WTC11 (cell line): Measurements from ENCODE around the gene HOXB3. TPM values are rescaled to one million over a fixed set of nuclear protein-coding genes. Genes with fewer than 3 reads are reported as not detected.
A peak's percentile ranks its signal among the peaks of the same experiment; 100 is the strongest.

Source experiments
- ATAC-seq: fragments of 200-7000 bp; cut with Tn5 transposase; 2 replicates; pipeline ENCODE4 v1.10.0; 2021; ENCODE audit warnings: mild to moderate bottlenecking, moderate library complexity
- CTCF ChIA-PET: fragments of 300-600 bp; sonication (Branson Sonifier 250); formaldehyde crosslinking; loops from one replicate; lab custom pipeline; 2021; ENCODE audit warnings: antibody characterized with exemption; lab: Charles Lee
- POLR2A ChIA-PET: fragments of 350-600 bp; sonication (Branson Sonifier 250); formaldehyde crosslinking; loops from one replicate; lab custom pipeline; 2021; ENCODE audit warnings: antibody characterized with exemption; lab: Charles Lee
- DNase-seq: peaks from one replicate; pipeline ENCODE4 v3.0.0; 2021; ENCODE audit warnings: low spot score
- H3K27ac Mint-ChIP-seq: 2 replicates; pipeline ENCODE4 v1.8.0; 2021; ENCODE audit warnings: mixed read lengths
- H3K27me3 Mint-ChIP-seq: 2 replicates; pipeline ENCODE4 v1.8.0; 2021; ENCODE audit warnings: low read depth, mild to moderate bottlenecking, moderate library complexity, mixed read lengths
- H3K36me3 Mint-ChIP-seq: 2 replicates; pipeline ENCODE4 v1.8.0; 2021; ENCODE audit warnings: mixed read lengths
- H3K4me1 Mint-ChIP-seq: 2 replicates; pipeline ENCODE4 v1.8.0; 2022; ENCODE audit warnings: mixed read lengths
- H3K4me3 Mint-ChIP-seq: 2 replicates; pipeline ENCODE4 v1.8.0; 2021; ENCODE audit warnings: mild to moderate bottlenecking, moderate library complexity, mixed read lengths
- H3K9me3 Mint-ChIP-seq: 2 replicates; pipeline ENCODE4 v1.8.0; 2021; ENCODE audit warnings: mixed read lengths
- NFATC4 ChIP-seq: fragments of 250-450 bp; sonication (Bioruptor Pico); IDR thresholded peaks from 2 replicates; pipeline ENCODE4 v1.9.0; 2021; ENCODE audit warnings: mild to moderate bottlenecking
- NFYB ChIP-seq: sonication (generic); formaldehyde crosslinking; conservative IDR thresholded peaks from 2 replicates; pipeline ENCODE4 v1.8.0; 2022; ENCODE audit warnings: low read depth, missing genetic modification reagents
- RORB ChIP-seq: fragments of 250-450 bp; sonication (Bioruptor Pico); IDR thresholded peaks from 2 replicates; pipeline ENCODE4 v1.9.0; 2021; ENCODE audit warnings: mild to moderate bottlenecking
- SMAD4 ChIP-seq: sonication (generic); formaldehyde crosslinking; IDR thresholded peaks from 2 replicates; pipeline ENCODE4 v1.8.0; 2022; ENCODE audit warnings: mild to moderate bottlenecking, missing genetic modification reagents
- TP53 ChIP-seq: sonication (generic); formaldehyde crosslinking; IDR thresholded peaks from 2 replicates; pipeline ENCODE4 v1.8.1; 2023; ENCODE audit warnings: mild to moderate bottlenecking, missing genetic modification reagents
- ZNF423 ChIP-seq: fragments of 250-450 bp; sonication (Bioruptor Pico); IDR thresholded peaks from 2 replicates; pipeline ENCODE4 v2.1.2; 2022; ENCODE audit warnings: mild to moderate bottlenecking, moderate library complexity
- total RNA-seq: library from RNA; stranded (reverse); gene quantifications from 3 replicates; pipeline ENCODE4 v1.2.3, GENCODE V29; 2021
- TF ChIP-seq, protein P1 (sequence below): sonication (generic); formaldehyde crosslinking; IDR thresholded peaks from 2 replicates; pipeline ENCODE4 v1.8.0; 2022; ENCODE audit warnings: missing genetic modification reagents
- TF ChIP-seq, protein P2 (sequence below): sonication (generic); formaldehyde crosslinking; IDR thresholded peaks from 2 replicates; pipeline ENCODE4 v1.8.1; 2022; ENCODE audit warnings: mild to moderate bottlenecking, moderate library complexity, missing genetic modification reagents
- TF ChIP-seq, protein P3 (sequence below): sonication (generic); formaldehyde crosslinking; IDR thresholded peaks from 2 replicates; pipeline ENCODE4 v1.8.1; 2023; ENCODE audit warnings: mild to moderate bottlenecking, missing genetic modification reagents, borderline replicate concordance
- TF ChIP-seq, protein P4 (sequence below): fragments of 250-450 bp; sonication (Bioruptor Pico); IDR thresholded peaks from 2 replicates; pipeline ENCODE4 v1.9.0; 2021; ENCODE audit warnings: moderate library complexity, mild to moderate bottlenecking, inconsistent platforms, borderline replicate concordance
- TF ChIP-seq, protein P5 (sequence below): sonication (generic); formaldehyde crosslinking; IDR thresholded peaks from 2 replicates; pipeline ENCODE4 v1.8.0; 2022; ENCODE audit warnings: mild to moderate bottlenecking, missing genetic modification reagents

Gene HOXB3
- total RNA-seq, 1 experiment from 2014 or later = 0.09 TPM

DNA sequence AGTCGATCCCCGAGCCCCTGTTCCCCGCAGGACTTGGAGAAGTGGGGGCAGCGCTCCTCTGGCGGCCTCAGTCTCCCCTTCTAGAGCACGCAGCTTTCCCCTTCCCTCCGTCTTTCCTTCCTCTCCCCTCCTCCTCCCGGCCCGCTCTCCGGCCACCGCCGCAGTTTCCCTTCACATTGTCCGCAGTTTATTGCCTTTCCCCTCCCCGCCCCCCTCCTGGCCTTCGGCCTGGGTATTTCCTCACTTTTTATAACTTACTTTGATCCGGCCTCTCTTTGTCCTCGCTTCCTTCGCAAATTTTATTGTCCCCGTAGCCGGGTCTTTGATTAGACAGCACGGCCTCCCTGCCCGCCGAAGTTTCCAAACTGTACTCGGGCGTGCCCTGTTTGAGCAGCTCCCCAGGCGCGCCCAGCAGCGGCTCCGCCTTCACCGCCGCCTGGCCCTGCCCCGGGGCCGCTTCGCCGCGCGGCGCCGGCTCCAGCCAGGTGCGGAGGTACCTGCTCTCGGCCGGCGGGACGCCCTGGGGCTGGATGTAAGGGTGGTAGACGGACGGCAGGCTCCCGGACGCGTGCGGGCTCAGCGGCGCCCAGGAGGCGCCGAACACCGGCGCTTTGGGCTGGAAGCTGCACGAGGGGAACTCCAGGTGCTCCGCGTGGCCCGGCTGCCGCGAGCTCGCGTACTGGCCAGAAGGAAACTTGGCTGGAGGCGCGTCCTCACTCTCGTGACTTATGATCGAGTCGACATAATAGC is 35.6 kb upstream of the HOXB3 start (continued):
- TF ChIP-seq, protein P1, sequence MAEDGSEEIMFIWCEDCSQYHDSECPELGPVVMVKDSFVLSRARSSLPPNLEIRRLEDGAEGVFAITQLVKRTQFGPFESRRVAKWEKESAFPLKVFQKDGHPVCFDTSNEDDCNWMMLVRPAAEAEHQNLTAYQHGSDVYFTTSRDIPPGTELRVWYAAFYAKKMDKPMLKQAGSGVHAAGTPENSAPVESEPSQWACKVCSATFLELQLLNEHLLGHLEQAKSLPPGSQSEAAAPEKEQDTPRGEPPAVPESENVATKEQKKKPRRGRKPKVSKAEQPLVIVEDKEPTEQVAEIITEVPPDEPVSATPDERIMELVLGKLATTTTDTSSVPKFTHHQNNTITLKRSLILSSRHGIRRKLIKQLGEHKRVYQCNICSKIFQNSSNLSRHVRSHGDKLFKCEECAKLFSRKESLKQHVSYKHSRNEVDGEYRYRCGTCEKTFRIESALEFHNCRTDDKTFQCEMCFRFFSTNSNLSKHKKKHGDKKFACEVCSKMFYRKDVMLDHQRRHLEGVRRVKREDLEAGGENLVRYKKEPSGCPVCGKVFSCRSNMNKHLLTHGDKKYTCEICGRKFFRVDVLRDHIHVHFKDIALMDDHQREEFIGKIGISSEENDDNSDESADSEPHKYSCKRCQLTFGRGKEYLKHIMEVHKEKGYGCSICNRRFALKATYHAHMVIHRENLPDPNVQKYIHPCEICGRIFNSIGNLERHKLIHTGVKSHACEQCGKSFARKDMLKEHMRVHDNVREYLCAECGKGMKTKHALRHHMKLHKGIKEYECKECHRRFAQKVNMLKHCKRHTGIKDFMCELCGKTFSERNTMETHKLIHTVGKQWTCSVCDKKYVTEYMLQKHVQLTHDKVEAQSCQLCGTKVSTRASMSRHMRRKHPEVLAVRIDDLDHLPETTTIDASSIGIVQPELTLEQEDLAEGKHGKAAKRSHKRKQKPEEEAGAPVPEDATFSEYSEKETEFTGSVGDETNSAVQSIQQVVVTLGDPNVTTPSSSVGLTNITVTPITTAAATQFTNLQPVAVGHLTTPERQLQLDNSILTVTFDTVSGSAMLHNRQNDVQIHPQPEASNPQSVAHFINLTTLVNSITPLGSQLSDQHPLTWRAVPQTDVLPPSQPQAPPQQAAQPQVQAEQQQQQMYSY = no peak
- TF ChIP-seq, protein P2, sequence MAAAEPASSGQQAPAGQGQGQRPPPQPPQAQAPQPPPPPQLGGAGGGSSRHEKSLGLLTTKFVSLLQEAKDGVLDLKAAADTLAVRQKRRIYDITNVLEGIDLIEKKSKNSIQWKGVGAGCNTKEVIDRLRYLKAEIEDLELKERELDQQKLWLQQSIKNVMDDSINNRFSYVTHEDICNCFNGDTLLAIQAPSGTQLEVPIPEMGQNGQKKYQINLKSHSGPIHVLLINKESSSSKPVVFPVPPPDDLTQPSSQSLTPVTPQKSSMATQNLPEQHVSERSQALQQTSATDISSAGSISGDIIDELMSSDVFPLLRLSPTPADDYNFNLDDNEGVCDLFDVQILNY (CRISPR knock-in tag) = no peak
- no peak for TF ChIP-seq NFYB (CRISPR knock-in tag)
- TF ChIP-seq RORB = no peak
- no peak for TF ChIP-seq SMAD4
- TF ChIP-seq TP53 (CRISPR knock-in tag) = no peak
- TF ChIP-seq, protein P3, sequence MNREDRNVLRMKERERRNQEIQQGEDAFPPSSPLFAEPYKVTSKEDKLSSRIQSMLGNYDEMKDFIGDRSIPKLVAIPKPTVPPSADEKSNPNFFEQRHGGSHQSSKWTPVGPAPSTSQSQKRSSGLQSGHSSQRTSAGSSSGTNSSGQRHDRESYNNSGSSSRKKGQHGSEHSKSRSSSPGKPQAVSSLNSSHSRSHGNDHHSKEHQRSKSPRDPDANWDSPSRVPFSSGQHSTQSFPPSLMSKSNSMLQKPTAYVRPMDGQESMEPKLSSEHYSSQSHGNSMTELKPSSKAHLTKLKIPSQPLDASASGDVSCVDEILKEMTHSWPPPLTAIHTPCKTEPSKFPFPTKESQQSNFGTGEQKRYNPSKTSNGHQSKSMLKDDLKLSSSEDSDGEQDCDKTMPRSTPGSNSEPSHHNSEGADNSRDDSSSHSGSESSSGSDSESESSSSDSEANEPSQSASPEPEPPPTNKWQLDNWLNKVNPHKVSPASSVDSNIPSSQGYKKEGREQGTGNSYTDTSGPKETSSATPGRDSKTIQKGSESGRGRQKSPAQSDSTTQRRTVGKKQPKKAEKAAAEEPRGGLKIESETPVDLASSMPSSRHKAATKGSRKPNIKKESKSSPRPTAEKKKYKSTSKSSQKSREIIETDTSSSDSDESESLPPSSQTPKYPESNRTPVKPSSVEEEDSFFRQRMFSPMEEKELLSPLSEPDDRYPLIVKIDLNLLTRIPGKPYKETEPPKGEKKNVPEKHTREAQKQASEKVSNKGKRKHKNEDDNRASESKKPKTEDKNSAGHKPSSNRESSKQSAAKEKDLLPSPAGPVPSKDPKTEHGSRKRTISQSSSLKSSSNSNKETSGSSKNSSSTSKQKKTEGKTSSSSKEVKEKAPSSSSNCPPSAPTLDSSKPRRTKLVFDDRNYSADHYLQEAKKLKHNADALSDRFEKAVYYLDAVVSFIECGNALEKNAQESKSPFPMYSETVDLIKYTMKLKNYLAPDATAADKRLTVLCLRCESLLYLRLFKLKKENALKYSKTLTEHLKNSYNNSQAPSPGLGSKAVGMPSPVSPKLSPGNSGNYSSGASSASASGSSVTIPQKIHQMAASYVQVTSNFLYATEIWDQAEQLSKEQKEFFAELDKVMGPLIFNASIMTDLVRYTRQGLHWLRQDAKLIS = no peak
- no peak for TF ChIP-seq NFATC4 (CRISPR knock-in tag)
- TF ChIP-seq, all 79 proteins: peak for 0

DNA sequence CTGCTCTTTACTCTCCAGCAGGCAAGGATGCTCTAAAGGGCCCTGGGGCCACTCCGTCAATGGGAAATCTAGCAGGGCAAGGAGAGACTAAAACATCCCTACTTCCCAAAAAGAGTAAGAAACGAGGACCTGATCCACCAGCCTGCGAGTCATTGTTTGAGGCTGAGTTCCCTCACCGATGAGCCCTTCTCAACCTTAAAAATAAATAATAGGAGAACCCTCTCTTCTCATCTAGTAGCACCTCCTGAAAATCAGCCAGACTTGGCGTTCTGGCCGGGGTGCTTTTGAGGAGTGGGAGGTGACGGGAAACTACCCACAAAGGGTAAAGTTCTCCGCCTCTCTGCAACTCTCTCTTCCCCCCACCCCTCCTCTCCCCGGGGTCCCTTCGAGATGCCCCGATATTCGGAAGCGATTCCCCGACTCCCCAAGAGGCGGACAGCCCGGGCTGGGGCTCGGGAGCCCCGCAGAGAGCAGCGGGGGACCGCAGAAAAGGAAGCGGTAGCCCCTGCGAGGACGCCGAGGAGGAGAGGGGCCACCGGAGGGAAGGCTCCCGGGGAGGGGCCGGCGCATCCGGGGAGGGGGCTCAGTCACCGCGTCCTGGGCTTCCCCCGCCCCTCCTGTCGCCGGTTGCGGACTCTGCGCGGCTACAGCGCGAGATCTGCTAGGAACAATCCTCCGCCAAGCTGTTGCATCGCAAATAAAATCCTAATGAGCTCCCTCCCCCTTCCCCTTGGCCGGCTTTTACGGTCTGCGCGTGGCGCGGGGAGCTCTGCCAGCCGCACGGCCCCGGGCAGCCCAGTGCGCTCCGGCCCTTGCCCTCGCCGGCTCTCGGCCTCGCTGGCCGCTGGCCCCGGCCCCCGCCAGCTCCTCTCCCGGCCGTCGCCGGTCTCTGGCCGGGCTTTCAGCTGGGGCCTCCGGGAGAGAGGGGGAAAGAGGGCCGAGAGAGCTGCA is 34.8 kb upstream of the HOXB3 start:
- no peak overlapping the region for H3K4me3 Mint-ChIP-seq
- peak; percentile 37 for ATAC-seq
- POLR2A ChIA-PET = no interaction called here

More for the DNA sequence above, 34.8 kb upstream of the HOXB3 start:
- Mint-ChIP-seq H3K9me3 (no peaks in the 10 kb centered on the region), H3K27ac (no peak overlapping the region), H3K36me3 (no peaks in the 10 kb centered on the region), H3K27me3 (peaks cover 100% of the 10 kb centered on the region; the same call in 1 of the 2 replicates), H3K4me1 (peaks cover 15% of the 10 kb centered on the region)
- peak; percentile 68 for DNase-seq
- TF ChIP-seq, protein P4, sequence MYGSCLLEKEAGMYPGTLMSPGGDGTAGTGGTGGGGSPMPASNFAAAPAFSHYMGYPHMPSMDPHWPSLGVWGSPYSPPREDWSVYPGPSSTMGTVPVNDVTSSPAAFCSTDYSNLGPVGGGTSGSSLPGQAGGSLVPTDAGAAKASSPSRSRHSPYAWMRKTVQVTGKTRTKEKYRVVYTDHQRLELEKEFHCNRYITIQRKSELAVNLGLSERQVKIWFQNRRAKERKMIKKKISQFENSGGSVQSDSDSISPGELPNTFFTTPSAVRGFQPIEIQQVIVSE (CRISPR knock-in tag) = 0 out of 2 replicates have a peak, but pooled peaks have one; percentile 10
- TF ChIP-seq, protein P5, sequence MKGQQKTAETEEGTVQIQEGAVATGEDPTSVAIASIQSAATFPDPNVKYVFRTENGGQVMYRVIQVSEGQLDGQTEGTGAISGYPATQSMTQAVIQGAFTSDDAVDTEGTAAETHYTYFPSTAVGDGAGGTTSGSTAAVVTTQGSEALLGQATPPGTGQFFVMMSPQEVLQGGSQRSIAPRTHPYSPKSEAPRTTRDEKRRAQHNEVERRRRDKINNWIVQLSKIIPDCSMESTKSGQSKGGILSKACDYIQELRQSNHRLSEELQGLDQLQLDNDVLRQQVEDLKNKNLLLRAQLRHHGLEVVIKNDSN (CRISPR knock-in tag) = no peak
- TF ChIP-seq ZNF423 (CRISPR knock-in tag) = 0 out of 2 replicates have a peak, but pooled peaks have one; percentile 16
- CTCF ChIA-PET = interaction anchor here (0.6 to 3.5 kb wide), 9 partner anchors 12 to 598 kb away, joined by 3 to 54 read pairs (median 5); partner anchors contain the start of gene HOXB5
